ENCODE results near the gene FRY.

Gene FRY

DNA sequence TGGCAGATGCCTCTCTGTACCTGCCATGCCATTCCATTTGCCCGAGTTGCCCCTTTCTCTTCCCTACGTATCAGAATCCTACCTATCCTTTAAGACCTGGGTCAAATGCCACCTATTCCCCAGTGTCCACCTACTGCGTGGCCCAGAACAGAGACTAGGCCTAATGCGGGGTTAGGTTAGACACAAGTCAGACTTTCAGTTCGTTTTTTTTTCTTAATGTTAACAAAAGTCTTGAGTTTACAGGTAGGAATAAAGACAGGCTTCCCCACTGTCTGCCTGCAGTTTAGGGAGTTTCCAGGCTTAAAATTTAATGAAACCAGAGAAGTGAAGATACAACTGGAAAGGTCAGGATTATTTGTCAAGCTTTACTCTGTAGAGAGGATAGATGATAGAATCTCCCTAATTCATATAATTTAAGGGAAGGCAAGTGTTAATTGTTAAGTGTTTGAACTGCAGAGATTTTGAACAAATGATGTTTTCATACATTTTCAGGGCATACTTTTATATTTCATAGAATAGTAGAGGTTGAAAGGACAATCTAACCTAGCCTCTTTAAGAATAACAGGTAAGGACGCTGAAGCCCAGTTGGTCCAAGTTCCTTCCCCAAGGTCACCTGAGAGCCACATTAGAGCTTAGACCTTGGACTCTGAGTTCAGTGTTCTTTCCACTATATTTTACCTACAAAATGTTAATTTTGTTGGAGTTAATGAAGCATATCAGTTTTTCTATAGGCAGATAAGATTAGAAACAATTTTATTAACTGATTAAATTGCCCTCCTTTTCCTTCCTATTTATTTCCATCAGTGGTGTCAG is 35.8 kb downstream of the FRY start:
- Histone ChIP-seq H3K79me2 (no peaks in the 10 kb centered on the region), H3K27me3 (ENCODE audit: control insufficient read depth, insufficient read depth, low read length) (no peaks in the 10 kb centered on the region), H3K9ac (no peak overlapping the region), H3K4me1 (no peaks in the 10 kb centered on the region), H3K27ac (no peak overlapping the region), H2AFZ (no peak overlapping the region), H3K9me3 (ENCODE audit: control insufficient read depth, low read length) (no peaks in the 10 kb centered on the region), H3K4me3 (ENCODE audit: low read depth, low read length) (no peak overlapping the region), H3K4me2 (ENCODE audit: low read length) (no peak overlapping the region), H3K36me3 (ENCODE audit: control insufficient read depth, insufficient read depth, low read length) (no peaks in the 10 kb centered on the region)
- TF ChIP-seq, protein P1, sequence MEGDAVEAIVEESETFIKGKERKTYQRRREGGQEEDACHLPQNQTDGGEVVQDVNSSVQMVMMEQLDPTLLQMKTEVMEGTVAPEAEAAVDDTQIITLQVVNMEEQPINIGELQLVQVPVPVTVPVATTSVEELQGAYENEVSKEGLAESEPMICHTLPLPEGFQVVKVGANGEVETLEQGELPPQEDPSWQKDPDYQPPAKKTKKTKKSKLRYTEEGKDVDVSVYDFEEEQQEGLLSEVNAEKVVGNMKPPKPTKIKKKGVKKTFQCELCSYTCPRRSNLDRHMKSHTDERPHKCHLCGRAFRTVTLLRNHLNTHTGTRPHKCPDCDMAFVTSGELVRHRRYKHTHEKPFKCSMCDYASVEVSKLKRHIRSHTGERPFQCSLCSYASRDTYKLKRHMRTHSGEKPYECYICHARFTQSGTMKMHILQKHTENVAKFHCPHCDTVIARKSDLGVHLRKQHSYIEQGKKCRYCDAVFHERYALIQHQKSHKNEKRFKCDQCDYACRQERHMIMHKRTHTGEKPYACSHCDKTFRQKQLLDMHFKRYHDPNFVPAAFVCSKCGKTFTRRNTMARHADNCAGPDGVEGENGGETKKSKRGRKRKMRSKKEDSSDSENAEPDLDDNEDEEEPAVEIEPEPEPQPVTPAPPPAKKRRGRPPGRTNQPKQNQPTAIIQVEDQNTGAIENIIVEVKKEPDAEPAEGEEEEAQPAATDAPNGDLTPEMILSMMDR (IDR thresholded peaks at IDR 0.05): no peak

DNA sequence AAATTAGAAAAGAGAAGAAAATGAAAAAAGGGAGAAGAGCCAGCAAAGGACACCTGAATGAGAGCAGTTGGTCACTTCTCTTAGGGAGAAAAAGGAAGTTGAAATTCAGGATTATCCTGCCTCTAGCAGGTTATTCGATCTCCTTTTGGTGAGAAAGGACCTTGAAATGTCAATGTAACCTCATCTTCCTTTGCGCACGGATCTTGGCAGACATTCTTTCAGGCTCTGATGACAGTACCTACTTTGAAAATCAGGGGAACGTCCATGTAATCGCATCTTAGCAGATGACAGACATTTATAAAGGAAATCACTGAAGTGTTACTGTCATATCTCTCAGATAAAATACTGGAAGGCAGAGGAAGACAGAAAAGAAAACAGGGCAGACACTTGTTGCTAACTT is 36.7 kb downstream of the FRY start:
- Histone ChIP-seq H3K79me2 (no peaks in the 10 kb centered on the region), H3K9me3 (ENCODE audit: control insufficient read depth, low read length) (no peaks in the 10 kb centered on the region), H3K4me2 (ENCODE audit: low read length) (peak overlapping the region; percentile 55), H3K36me3 (ENCODE audit: control insufficient read depth, insufficient read depth, low read length) (no peaks in the 10 kb centered on the region), H3K27me3 (ENCODE audit: control insufficient read depth, insufficient read depth, low read length) (no peaks in the 10 kb centered on the region), H2AFZ (no peak overlapping the region), H3K4me1 (no peaks in the 10 kb centered on the region), H3K4me3 (ENCODE audit: low read depth, low read length) (no peak overlapping the region), H3K27ac (no peak overlapping the region), H3K9ac (no peak overlapping the region)
- TF ChIP-seq, protein P1 (IDR thresholded peaks at IDR 0.05): no peak

DNA sequence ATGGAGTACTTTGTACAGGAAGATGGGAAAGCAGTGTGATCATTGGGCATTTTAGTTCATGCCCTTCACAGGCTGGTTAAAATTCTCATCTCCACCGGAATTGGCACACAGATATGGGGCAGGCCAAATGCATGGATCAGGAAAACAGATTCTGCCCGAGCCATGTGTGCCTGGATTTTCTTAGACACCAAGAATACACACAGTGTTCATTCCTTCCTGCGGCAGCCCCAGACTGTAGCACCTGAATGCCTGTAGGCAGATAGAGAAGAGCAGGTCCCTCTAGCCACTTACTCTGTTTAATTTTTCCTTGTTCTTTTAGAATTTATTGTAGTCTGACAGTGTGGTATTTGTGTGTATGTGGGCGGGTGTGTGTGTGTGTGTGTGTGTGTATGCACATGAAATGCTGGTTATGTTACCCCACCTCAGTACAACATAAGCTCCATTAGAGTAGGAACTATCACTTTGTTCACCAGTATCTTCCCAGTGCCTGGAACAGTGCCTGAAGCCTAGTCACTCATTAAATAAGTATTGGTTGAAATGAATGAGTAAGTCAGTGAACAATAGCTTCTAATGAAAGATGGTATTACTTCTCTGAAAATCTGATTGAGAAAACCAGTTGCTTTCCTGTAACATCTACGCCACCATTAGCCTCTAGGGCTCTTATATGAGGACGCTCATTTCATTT is 41.7 kb downstream of the FRY start:
- Histone ChIP-seq H3K4me3 (ENCODE audit: low read depth, low read length) (no peak overlapping the region), H3K9me3 (ENCODE audit: control insufficient read depth, low read length) (no peaks in the 10 kb centered on the region), H3K27me3 (ENCODE audit: control insufficient read depth, insufficient read depth, low read length) (no peaks in the 10 kb centered on the region), H3K79me2 (no peaks in the 10 kb centered on the region), H3K4me2 (ENCODE audit: low read length) (no peak overlapping the region), H2AFZ (no peak overlapping the region), H3K9ac (no peak overlapping the region), H3K4me1 (no peaks in the 10 kb centered on the region), H3K27ac (no peak overlapping the region), H3K36me3 (ENCODE audit: control insufficient read depth, insufficient read depth, low read length) (no peaks in the 10 kb centered on the region)
- TF ChIP-seq, protein P1 (IDR thresholded peaks at IDR 0.05): no peak

DNA sequence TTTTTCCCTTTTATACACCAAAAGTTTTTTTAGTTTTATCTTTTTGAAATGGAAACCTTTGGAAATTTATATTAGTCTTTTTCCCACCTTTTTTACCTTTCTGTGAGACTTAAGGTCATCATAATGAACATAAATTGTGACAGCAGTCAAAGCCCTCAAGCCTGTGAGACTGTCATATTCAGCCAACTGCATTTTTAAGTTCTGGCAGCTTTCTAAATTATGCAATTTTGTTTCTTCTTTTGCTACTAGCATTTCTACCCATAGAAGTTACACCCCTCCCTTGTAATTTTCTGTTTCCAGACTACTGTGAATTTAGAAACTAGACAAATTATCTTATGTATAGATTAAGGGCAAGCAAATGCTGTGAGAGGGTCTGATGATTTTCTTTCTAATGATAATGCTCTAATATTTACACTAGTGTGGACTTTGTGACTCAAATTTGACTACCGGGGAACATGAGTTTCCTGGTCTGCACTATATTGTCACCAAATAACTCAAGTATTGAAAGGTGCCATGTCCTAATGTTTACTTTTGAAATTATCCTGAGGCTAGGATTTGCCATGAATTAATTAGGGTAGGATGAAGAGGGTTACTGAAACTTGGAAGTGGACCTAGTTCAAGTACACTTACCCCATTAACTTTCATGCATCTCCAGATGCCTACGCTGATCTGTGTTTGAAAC is 43.7 kb downstream of the FRY start:
- H3K4me2 ChIP-seq (ENCODE audit: low read length): no peak overlapping the region
- H3K36me3 ChIP-seq (ENCODE audit: control insufficient read depth, insufficient read depth, low read length): no peaks in the 10 kb centered on the region
- no peak overlapping the region for H2AFZ ChIP-seq
- H3K27me3 ChIP-seq (ENCODE audit: control insufficient read depth, insufficient read depth, low read length): no peaks in the 10 kb centered on the region
- no peak overlapping the region for H3K4me3 ChIP-seq (ENCODE audit: low read depth, low read length)
- TF ChIP-seq, protein P1 (IDR thresholded peaks at IDR 0.05): no peak
- H3K9ac ChIP-seq: no peak overlapping the region
- H3K79me2 ChIP-seq: no peaks in the 10 kb centered on the region
- H3K27ac ChIP-seq: no peak overlapping the region
- H3K9me3 ChIP-seq (ENCODE audit: control insufficient read depth, low read length): no peaks in the 10 kb centered on the region
- no peaks in the 10 kb centered on the region for H3K4me1 ChIP-seq

Data from parathyroid adenoma (tissue), 2 donors.